GM08714 (cell line): Measurements from ENCODE around the gene TSPO.
"Not testable (repeated sequence)": the region's sequence is repeated elsewhere in the genome, so short reads cannot be mapped to it uniquely, and the experiment has no call there.

Experiments used
- H3K4me3 ChIP-seq: fragments of 200-500 bp; sonication (Bioruptor generic); 2 replicates; pipeline ENCODE4 v1.5.1; 2014; ENCODE audit warnings: mild to moderate bottlenecking, low read length, inconsistent platforms
- ZNF274 ChIP-seq: IDR thresholded peaks from 2 replicates; pipeline ENCODE4 v1.6.1; 2012; ENCODE audit warnings: mild to moderate bottlenecking, low read depth, low read length

Gene TSPO

DNA sequence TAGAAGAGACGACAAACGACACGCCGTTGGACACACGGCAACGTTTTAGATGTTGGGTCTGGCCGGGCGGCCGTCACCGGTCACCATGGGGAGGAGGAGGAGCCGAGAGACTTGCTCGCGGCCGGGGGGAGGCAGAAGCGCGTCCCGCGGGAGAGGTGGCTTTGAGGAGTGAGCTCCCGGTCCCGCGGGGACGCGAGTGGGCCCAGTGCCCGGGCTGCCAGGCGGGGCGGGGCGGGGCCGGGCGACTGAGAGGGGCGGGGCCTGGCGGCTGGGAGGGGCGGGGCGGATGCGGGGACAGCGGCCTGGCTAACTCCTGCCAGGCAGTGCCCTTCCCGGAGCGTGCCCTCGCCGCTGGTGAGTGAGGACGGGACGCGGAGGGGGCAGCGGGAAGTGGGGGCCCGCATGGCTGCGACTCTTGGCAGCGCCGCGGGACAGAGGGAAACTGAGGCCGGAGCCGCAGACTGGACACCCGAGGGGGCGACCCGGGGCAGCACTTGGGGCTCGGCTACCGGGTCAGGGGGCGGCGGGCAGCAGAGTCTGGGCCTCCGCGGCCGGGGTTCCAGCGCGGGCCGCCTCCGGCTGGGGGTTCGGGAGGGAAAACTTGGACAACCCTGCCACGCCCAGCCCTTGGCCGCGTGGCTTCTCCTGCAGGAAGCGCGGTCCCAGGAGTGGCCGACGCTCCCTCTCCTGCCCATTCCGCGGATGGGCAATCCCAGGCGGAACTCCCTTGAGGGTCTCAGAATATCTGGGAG lies at the start of gene TSPO:
Gene TSPO, plus strand, starts transcription at position 309 of the 752 bp plus-strand sequence. CDS start 7,680 bp downstream, outside the sequence.
- TF ChIP-seq ZNF274: no peak
- H3K4me3 ChIP-seq: peak within 1 kb of the TSS; percentile 67; the same call in 1 of the 2 replicates

DNA sequence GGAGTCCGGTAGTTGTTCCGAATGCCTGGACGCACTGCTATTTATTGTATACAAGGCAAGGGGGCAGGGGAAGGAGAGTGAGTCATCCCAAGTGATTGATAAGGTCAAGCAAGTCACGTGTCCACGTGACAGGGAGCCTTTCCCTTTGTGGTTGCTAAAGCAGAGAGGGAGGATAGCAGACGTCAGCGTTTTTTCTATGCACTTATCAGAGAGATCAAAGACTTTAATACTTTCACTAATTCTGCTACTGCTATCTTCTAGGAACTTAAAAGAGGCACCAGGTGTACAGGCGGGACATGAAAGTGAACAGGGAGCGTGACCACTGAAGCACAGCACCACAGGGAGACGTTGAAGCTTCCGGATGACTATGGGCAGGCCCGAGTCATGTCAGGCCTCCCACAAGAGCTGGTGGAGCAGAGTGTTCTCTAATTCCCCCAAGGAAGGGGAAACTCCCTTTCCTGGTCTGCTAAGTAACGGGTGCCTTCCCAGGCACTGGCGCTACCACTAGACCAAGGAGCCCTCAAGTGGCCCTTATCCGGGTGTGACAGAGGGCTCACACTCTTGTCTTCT lies 47.2 kb upstream of the TSPO start:
- H3K4me3 ChIP-seq: not testable (repeated sequence)

DNA sequence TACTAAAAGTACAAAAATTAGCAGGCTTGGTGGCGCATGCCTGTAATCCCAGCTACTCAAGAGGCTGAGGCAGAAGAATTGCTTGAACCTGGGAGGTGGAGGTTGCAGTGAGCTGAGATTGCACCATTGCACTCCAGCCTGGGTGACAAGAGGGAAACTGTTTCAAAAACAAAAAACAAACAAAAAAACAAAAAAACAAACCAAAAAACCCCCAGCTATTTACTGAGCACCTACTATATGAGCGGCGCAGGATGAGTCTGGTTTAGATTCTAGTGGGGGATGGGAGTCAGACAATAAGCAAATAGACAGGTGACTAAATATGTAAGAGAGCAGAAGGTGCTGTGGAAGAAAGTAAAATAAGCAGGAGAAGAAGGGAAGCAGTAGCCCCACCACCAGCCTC lies 46.4 kb upstream of the TSPO start:
- not testable (repeated sequence) for H3K4me3 ChIP-seq

GRCh38 chr22:43106302-43106701 lies 45.1 kb upstream of the TSPO start:
- H3K4me3 ChIP-seq: no peak overlapping the region
- no peak for TF ChIP-seq ZNF274

- H3K4me3 ChIP-seq: no peak overlapping the region
- no peak for TF ChIP-seq ZNF274
Observed at GRCh38 chr22:43109511-43109910, 41.8 kb upstream of the TSPO start.

- no peak for TF ChIP-seq ZNF274
Observed at GRCh38 chr22:43109921-43110443, 41.4 kb upstream of the TSPO start.

DNA sequence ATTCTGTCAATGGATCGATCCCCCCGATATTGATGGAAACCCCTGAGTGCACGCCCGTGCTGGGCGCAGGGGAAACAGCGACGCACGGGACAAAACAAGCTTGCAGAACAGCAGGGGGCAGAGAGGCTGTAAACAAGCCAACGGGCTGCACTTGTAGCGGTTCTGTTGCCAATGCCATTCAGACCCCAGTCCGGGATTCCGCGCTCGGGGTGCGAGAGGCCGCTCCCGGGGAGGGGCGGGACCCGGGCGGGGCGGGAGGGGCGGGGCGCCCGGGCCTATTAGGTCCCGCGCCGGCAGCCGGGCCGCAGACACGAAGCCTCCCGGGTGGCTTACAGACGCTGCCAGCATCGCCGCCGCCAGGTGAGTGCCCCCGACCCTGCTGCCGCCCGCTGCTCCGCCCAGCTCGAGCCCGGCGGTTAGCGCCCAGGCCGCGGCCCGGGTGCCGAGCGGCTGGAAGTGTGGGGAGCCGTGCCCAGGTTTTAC lies 40.9 kb upstream of the TSPO start, which contains the start of gene BIK:
Gene BIK, plus strand, starts transcription at position 307 of the 483 bp plus-strand sequence. CDS start 13,273 bp downstream, outside the sequence.
- H3K4me3 ChIP-seq: peak within 1 kb of the TSS; percentile 60; the same call in 1 of the 2 replicates
- no peak for TF ChIP-seq ZNF274

More at GRCh38 chr22:43109921-43110443, 41.4 kb upstream of the TSPO start:
- H3K4me3 ChIP-seq: peak overlapping the region; percentile 11; the same call in 1 of the 2 replicates

GRCh38 chr22:43110927-43111623 lies 40.3 kb upstream of the TSPO start:
- no peak for TF ChIP-seq ZNF274
- peak overlapping the region; percentile 60; the same call in 1 of the 2 replicates for H3K4me3 ChIP-seq

- no peak overlapping the region for H3K4me3 ChIP-seq
- no peak for TF ChIP-seq ZNF274
Observed at GRCh38 chr22:43113526-43114251, 37.7 kb upstream of the TSPO start.

DNA sequence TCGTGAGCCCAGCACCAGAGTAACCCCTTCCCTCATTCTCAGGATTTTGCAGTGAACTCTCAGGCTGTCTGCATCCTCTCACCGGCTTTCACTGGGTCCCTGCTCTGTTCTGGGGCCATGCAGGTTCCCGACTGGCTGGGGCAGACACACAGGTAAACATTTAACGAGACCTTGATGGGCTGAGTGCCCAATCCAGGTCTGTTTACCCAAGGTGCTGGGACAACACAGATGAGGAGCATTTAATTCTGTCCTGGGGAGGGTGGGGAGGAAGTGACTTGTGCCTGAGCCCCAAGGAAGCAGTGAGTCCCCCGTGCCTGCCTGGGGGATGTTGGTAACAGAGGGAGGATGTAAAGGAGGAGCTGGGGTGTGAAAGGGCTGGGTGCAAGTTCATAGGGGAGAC lies 36.4 kb upstream of the TSPO start:
- H3K4me3 ChIP-seq: no peak overlapping the region
- TF ChIP-seq ZNF274: no peak

DNA sequence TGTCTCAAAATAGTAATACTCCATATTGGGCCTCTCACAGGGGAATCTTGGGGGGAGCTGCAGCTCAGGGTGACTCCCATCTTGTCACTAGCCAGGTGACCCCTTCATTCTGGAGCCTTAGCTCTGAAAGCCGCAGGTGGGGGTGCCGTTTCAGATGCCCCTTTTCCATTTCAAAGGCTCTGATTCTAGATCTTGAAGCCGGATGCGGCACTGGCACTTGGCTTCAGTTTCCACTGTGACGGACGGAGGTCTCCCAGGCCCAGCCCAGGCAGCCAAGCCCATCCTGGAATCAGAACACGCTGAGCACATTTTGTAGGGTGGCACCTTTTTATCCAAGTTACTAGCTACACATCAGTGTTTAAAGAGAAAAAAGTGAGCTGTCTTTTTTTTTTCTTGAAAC lies 34.4 kb upstream of the TSPO start:
- no peak for TF ChIP-seq ZNF274
- no peak overlapping the region for H3K4me3 ChIP-seq

- no peak overlapping the region for H3K4me3 ChIP-seq
Observed at GRCh38 chr22:43118024-43118849, 33.1 kb upstream of the TSPO start.

GRCh38 chr22:43118953-43119458 lies 32.4 kb upstream of the TSPO start:
- no peak overlapping the region for H3K4me3 ChIP-seq
- no peak for TF ChIP-seq ZNF274

More at GRCh38 chr22:43118024-43118849, 33.1 kb upstream of the TSPO start:
- no peak for TF ChIP-seq ZNF274
